OCI-LY3 (cell line): Measurements from ENCODE around the gene HTR7.

Experiments used
- EZH2phosphoT487 ChIP-seq: fragments of 200-600 bp; shearing (Covaris generic); IDR thresholded peaks from 2 replicates; pipeline ENCODE4 v1.6.1; 2018; ENCODE audit warnings: antibody characterized with exemption, mixed run types, low read depth
- TF ChIP-seq, protein P1 (sequence below): fragments of 200-600, 300-600 bp; sonication (generic); IDR thresholded peaks from 2 replicates; pipeline ENCODE4 v1.5.1; 2014; ENCODE audit warnings: antibody characterized with exemption, low read length, low read depth

DNA sequence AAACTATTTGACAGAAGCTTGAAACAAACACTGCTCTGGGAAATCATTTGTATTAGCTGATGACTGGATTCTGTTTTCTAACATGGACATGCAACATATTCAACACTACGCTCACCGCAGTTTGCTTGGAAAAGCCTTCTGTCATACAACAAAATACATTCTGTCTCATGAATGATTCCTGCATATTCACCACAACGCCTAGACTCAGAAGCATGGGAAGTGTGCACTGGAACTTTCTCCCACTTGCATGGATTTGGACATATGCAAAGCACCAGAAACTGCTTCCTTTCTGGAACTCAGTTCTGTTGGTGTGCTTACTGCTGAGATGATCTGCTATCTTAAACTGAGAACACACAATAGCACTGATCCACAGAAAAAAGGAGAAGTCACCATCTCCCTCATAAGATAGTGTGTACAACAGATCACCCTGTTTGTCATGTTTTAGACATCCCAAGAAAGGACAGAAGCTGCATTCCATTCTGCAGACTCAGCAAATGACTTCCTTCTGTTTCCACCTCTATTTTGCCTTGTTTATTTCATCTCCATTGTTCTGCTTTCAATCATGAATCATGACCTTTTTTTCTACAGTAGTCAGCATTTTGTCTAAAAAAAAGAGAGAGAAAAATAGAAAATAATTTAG lies 115.8 kb downstream of the HTR7 start:
- TF ChIP-seq, protein P1, sequence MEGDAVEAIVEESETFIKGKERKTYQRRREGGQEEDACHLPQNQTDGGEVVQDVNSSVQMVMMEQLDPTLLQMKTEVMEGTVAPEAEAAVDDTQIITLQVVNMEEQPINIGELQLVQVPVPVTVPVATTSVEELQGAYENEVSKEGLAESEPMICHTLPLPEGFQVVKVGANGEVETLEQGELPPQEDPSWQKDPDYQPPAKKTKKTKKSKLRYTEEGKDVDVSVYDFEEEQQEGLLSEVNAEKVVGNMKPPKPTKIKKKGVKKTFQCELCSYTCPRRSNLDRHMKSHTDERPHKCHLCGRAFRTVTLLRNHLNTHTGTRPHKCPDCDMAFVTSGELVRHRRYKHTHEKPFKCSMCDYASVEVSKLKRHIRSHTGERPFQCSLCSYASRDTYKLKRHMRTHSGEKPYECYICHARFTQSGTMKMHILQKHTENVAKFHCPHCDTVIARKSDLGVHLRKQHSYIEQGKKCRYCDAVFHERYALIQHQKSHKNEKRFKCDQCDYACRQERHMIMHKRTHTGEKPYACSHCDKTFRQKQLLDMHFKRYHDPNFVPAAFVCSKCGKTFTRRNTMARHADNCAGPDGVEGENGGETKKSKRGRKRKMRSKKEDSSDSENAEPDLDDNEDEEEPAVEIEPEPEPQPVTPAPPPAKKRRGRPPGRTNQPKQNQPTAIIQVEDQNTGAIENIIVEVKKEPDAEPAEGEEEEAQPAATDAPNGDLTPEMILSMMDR: no peak
- TF ChIP-seq EZH2phosphoT487: no peak
